Right atrium auricular region (tissue), 2 donors: Measurements from ENCODE around the gene DLG2. TPM values are rescaled to one million over a fixed set of nuclear protein-coding genes. Genes with fewer than 3 reads are reported as not detected.

Experiments
- DNase-seq: peaks from one replicate; pipeline ENCODE4 v3.0.0-alpha.2; 2019; ENCODE audit warnings: low spot score
- H3K27ac ChIP-seq, 2 donors: fragments of 200-600 bp; sonication (generic); 1 replicate in 1 of 2; 2 replicates in 1 of 2; pipeline ENCODE4 v1.5.1; 2016 to 2019
- H3K27me3 ChIP-seq, 2 donors: fragments of 200-600 bp; sonication (generic); one replicate each; pipeline versions ENCODE4 v1.5.1 to v1.6.0; 2017 to 2019
- H3K36me3 ChIP-seq: fragments of 200-600 bp; sonication (generic); one replicate; pipeline ENCODE4 v1.5.1; 2016
- H3K4me1 ChIP-seq, 2 donors: fragments of 200-600 bp; sonication (generic); one replicate each; pipeline versions ENCODE4 v1.5.1 to v1.6.0; 2017 to 2019
- H3K4me3 ChIP-seq, 2 donors: fragments of 200-600 bp; sonication (generic); 1 replicate in 1 of 2; 2 replicates in 1 of 2; pipeline ENCODE4 v1.5.1; 2017 to 2019; ENCODE audit warnings: mild to moderate bottlenecking in 1 of 2, moderate library complexity in 1 of 2
- H3K9me3 ChIP-seq, 2 donors: fragments of 200-600 bp; sonication (generic); one replicate each; pipeline ENCODE4 v1.5.1; 2019
- total RNA-seq, 2 donors: library from RNA; depleted of rRNA; stranded (reverse); fragments of >200 nt; gene quantifications; one replicate each; pipeline ENCODE4 v1.1.0, GENCODE V29; 2016
- TF ChIP-seq, protein P1 (sequence below), 2 donors: fragments of 200-600 bp; sonication (generic); IDR thresholded peaks; one replicate each; pipeline ENCODE4 v1.5.1; 2019; ENCODE audit warnings: antibody characterized with exemption in 2 of 2

Gene DLG2
- total RNA-seq, 2 donors from 2014 or later, result 6.6 to 6.7 TPM

DNA sequence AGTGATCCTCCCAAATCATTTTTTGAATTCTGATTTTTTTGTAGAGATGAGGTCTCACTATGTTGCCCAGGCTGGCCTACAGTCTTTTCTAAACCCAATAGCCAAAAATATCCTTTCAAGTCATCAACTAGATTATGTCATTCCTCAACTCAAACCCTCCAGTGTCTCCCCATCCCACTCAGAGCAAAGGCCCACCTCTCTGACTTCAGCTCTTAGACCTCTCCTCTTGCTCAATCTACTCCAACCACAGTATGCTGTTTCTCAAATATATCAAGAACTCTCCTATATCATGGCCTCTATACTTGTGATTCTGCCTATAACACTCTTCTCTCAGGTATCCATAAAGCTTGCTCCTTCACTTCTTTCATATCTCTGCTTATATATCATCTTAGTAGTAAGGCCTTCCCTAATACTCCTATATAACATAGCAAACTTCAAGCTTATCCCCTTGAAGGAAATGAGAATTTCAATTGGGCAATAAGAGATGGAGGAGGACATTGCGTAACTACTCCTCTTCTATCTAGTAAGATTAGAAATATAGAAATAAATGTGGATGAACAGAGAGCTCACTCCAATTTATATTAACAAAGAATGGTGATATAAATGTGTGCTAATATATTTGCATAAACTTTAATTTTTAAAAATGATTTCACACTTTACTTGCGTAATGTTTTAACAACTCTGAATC lies 24.5 kb downstream of the DLG2 start:
- H3K36me3 ChIP-seq, result no peaks in the 10 kb centered on the region
- no peaks in the 10 kb centered on the region for H3K9me3 ChIP-seq
- no peak overlapping the region for H3K27ac ChIP-seq
- DNase-seq, result no peak
- H3K27me3 ChIP-seq, result no peaks in the 10 kb centered on the region
- H3K4me3 ChIP-seq, result no peak overlapping the region
- TF ChIP-seq, protein P1, sequence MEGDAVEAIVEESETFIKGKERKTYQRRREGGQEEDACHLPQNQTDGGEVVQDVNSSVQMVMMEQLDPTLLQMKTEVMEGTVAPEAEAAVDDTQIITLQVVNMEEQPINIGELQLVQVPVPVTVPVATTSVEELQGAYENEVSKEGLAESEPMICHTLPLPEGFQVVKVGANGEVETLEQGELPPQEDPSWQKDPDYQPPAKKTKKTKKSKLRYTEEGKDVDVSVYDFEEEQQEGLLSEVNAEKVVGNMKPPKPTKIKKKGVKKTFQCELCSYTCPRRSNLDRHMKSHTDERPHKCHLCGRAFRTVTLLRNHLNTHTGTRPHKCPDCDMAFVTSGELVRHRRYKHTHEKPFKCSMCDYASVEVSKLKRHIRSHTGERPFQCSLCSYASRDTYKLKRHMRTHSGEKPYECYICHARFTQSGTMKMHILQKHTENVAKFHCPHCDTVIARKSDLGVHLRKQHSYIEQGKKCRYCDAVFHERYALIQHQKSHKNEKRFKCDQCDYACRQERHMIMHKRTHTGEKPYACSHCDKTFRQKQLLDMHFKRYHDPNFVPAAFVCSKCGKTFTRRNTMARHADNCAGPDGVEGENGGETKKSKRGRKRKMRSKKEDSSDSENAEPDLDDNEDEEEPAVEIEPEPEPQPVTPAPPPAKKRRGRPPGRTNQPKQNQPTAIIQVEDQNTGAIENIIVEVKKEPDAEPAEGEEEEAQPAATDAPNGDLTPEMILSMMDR (IDR thresholded peaks at IDR 0.05), result no peak
- H3K4me1 ChIP-seq, result no peaks in the 10 kb centered on the region

DNA sequence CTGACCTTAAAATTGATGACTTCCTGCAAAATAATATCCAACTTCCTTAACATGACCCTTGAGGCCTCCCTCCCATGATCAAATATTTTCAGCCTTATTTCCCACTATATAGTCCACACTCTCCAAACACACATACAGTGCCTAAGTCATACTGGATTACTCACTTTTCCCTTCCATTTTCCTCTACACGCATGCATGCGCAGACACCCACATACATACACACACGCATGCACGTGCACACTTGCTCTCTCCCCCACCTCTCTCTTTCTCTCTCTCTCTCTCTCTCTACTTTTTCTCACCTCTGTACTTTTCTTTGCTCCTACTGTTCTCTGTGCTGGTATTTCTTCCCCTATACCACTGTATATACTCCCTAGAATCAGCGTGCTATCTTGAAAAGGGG lies 28.1 kb downstream of the DLG2 start:
- Histone ChIP-seq H3K36me3 (no peaks in the 10 kb centered on the region), H3K4me3 (no peak overlapping the region), H3K9me3 (no peaks in the 10 kb centered on the region), H3K27me3 (no peaks in the 10 kb centered on the region), H3K27ac (no peak overlapping the region), H3K4me1 (no peaks in the 10 kb centered on the region)
- TF ChIP-seq, protein P1 (IDR thresholded peaks at IDR 0.05), result no peak
- DNase-seq, result no peak

DNA sequence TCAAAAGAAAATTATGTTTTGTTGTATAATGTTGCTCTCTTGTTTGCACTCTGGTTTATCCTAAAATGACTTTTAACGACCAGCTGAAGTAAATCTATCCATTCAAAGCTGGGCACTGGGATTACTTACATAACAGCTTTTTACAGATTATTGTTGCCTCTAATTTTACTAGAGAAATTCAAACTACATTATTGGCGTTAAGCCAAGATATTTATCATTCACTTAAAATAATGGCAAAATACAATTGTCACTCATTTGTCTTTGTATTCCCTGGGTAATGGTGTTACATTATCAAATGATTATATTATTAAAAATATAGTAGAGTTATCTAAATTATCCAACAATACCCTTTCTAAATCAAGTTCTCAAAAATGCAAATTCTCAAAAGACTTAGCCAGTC lies 30.3 kb downstream of the DLG2 start:
- Histone ChIP-seq H3K27me3 (no peaks in the 10 kb centered on the region), H3K4me3 (no peak overlapping the region), H3K27ac (no peak overlapping the region), H3K9me3 (no peaks in the 10 kb centered on the region), H3K4me1 (no peaks in the 10 kb centered on the region), H3K36me3 (no peaks in the 10 kb centered on the region)
- TF ChIP-seq, protein P1 (IDR thresholded peaks at IDR 0.05), result no peak
- DNase-seq, result no peak

DNA sequence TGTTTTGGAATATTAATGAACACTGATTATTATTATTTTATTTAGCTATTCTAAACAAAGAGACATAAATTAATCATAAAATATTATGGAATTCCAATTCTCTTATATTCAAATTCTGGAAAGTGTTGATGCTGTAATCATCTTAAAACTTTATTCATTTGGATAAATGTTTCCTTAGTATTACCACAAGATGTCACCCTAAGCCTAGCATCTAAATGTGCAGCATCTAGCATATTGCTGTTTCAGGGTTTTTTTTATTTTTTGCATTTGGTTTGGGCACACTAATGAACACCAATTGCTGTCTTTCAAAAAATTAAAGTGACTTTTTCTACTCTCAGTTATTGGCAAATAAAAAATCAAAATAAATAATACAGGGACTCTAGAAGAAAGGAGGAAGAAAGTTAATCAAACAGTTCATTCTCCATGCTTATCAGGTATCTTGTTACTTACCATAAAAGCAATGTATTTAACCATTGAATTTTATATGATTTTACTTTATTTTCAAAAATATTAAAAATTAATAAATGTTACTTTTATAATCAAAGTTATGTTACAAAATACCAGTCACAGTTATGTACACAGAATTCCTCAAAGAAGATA lies 31.8 kb downstream of the DLG2 start:
- TF ChIP-seq, protein P1 (IDR thresholded peaks at IDR 0.05), result peak; percentile 22 to 67
- no peak for DNase-seq
- Histone ChIP-seq H3K4me3 (no peak overlapping the region), H3K27ac (no peak overlapping the region), H3K4me1 (no peaks in the 10 kb centered on the region), H3K9me3 (no peaks in the 10 kb centered on the region), H3K27me3 (no peaks in the 10 kb centered on the region), H3K36me3 (no peaks in the 10 kb centered on the region)

DNA sequence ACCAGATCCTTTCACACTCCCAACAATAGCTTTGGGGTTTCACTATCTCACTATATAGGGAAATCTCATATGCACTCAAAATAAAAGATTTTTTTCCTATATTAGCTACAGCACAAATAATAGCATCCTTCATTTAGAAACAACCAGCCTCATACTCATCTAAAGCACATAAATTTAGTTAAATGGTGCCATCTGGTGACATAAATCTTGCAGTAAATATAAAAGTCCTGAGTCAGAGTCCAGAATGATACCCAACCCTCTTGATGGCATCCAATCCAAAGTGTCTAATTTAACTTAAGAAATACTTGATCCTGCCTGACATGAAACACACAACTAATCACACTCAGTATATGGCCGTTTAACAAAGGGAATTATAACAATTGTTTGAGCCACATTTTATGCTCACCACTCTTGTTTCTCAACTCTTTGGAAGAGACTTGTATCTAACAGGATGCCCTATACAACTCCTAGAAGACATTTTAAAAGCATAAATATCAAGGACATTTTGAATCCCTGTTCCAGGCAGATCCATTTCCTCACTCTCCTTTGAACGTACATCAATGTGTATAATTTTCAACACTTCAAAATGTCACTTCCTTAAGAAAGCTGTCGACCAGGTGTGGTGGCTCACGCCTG lies 36.2 kb downstream of the DLG2 start:
- Histone ChIP-seq H3K9me3 (no peaks in the 10 kb centered on the region), H3K27me3 (no peaks in the 10 kb centered on the region), H3K4me3 (no peak overlapping the region), H3K36me3 (no peaks in the 10 kb centered on the region), H3K27ac (no peak overlapping the region), H3K4me1 (no peaks in the 10 kb centered on the region)
- TF ChIP-seq, protein P1 (IDR thresholded peaks at IDR 0.05), result peak in 1 of 2 donors; percentile 35
- no peak for DNase-seq
